ENCODE results near the gene ANKS1A. TPM values are rescaled to one million over a fixed set of nuclear protein-coding genes. Genes with fewer than 3 reads are reported as not detected.
A peak's percentile ranks its signal among the peaks of the same experiment; 100 is the strongest.

ANKS1A gene
- total and polyA plus RNA-seq, 7 experiments from 2014 or later, result 2.1 to 14.8 (median 9.6) TPM

DNA sequence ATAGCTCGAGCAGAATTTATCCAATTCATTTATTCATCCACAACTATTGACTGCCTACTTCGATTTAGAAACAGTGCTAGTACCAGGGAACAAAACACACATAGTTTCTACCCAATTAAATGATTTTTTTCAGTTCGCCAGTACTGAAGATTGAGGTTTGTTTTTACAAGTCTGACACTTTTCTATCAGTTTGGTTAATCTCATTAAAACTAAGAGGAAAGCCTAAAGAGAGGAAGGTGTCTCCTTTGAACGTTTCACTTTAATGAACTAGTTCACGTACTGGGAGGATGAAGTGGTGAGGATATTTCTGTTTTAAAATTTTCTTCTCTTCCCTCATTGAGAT is 570 bp upstream of the ANKS1A start:
- peaks cover 39 to 68% (median 52%) of the 10 kb centered on the region in 7 donors for H3K4me1 Mint-ChIP-seq
- H3K27ac ChIP-seq (ENCODE audit: low read depth, low read length), result peak overlapping the region; percentile 95
- H3K4me3 ChIP-seq (ENCODE audit: low read length), result peak overlapping the region; percentile 94
- peaks cover 0 to 5% (median 0%) of the 10 kb centered on the region in 11 donors for H3K9me3 Mint-ChIP-seq
- H3K9me3 ChIP-seq (ENCODE audit: control insufficient read depth in 2 of 3, low read length in 3 of 3), result no peaks in the 10 kb centered on the region
- DNase-seq, result no peak
- ATAC-seq, result peak; percentile 2
- peaks cover 10 to 20% (median 16%) of the 10 kb centered on the region in 5 donors for H3K36me3 Mint-ChIP-seq
- peaks cover 0 to 16% (median 0%) of the 10 kb centered on the region in 5 donors for H3K27me3 Mint-ChIP-seq
- H3K4me3 Mint-ChIP-seq, result peak overlapping the region; percentile 92 to 100 (median 100)
- peaks cover 15 to 18% of the 10 kb centered on the region in 2 donors for H3K4me1 ChIP-seq (ENCODE audit: control insufficient read depth in 2 of 2, insufficient read depth in 2 of 2, low read length in 2 of 2)
- peaks cover 0 to 15% (median 0%) of the 10 kb centered on the region in 3 experiments for H3K36me3 ChIP-seq (ENCODE audit: control insufficient read depth in 2 of 3, insufficient read depth in 3 of 3, low read length in 3 of 3)
- intact Hi-C loops (cut with micrococcal nuclease), result loop anchor here (1.0 to 5.0 kb wide), 14 partner anchors 24 to 1100 kb away; partner anchors contain the start of genes HMGA1 (in 2 of the 2), BLTP3A (in 1 of the 2), ILRUN (in 1 of the 2) and LEMD2 (in 1 of the 2)
- peak overlapping the region; percentile 99 to 100 (median 100) for H3K27ac Mint-ChIP-seq
- CTCF ChIA-PET, result interaction anchor here (0.5 to 1.6 kb wide), 3 partner anchors 81 to 103 kb away, joined by 3 to 6 read pairs (median 4); partner anchors contain the start of gene BLTP3A
- H3K27me3 ChIP-seq (ENCODE audit: control insufficient read depth in 2 of 2, insufficient read depth in 2 of 2, low read length in 2 of 2), result no peaks in the 10 kb centered on the region
- POLR2A ChIA-PET, result interaction anchor here (0.5 to 4.0 kb wide), 11 partner anchors 10 to 665 kb away, joined by 3 to 44 read pairs (median 4); partner anchors contain the start of genes BLTP3A and SNRPC

GRCh38 chr6:34890533-34890925 is 1.5 kb downstream of the ANKS1A start:
- H3K4me1 Mint-ChIP-seq, result peaks cover 28 to 57% (median 41%) of the 10 kb centered on the region in 7 donors
- peak overlapping the region; percentile 50 for H3K4me3 ChIP-seq (ENCODE audit: low read length)

GRCh38 chr6:34891296-34891695 is 2.2 kb downstream of the ANKS1A start:
- Histone ChIP-seq H3K4me3 (ENCODE audit: low read length) (no peak overlapping the region), H3K27me3 (ENCODE audit: control insufficient read depth in 2 of 2, insufficient read depth in 2 of 2, low read length in 2 of 2) (no peaks in the 10 kb centered on the region), H3K4me1 (ENCODE audit: control insufficient read depth in 2 of 2, insufficient read depth in 2 of 2, low read length in 2 of 2) (peaks cover 15 to 18% of the 10 kb centered on the region in 2 donors), H3K27ac (ENCODE audit: low read depth, low read length) (no peak overlapping the region), H3K9me3 (ENCODE audit: control insufficient read depth in 2 of 3, low read length in 3 of 3) (no peaks in the 10 kb centered on the region), H3K36me3 (ENCODE audit: control insufficient read depth in 2 of 3, insufficient read depth in 3 of 3, low read length in 3 of 3) (peaks cover 0 to 3% (median 0%) of the 10 kb centered on the region in 3 experiments)
- intact Hi-C loops (cut with micrococcal nuclease), result no loop called here
- Mint-ChIP-seq H3K27ac (peak overlapping the region in 5 of 9 donors; percentile 16 to 100 (median 58)), H3K27me3 (peaks cover 0 to 19% (median 0%) of the 10 kb centered on the region in 5 donors), H3K4me3 (peak overlapping the region in 8 of 10 donors; percentile 24 to 100 (median 66)), H3K4me1 (peaks cover 28 to 55% (median 41%) of the 10 kb centered on the region in 7 donors), H3K36me3 (peaks cover 0 to 5% (median 3%) of the 10 kb centered on the region in 5 donors), H3K9me3 (peaks cover 0 to 4% (median 0%) of the 10 kb centered on the region in 11 donors)
- POLR2A ChIA-PET, result interaction anchor here (1.5 kb wide), 1 partner anchor 22 kb away, joined by 3 read pairs; no protein-coding TSS in a partner anchor
- ATAC-seq, result no peak
- no peak for DNase-seq
- CTCF ChIA-PET, result no interaction called here

More at GRCh38 chr6:34890533-34890925, 1.5 kb downstream of the ANKS1A start:
- DNase-seq, result no peak
- peaks cover 0 to 19% (median 0%) of the 10 kb centered on the region in 5 donors for H3K27me3 Mint-ChIP-seq
- no peak for ATAC-seq
- H3K27ac Mint-ChIP-seq, result peak overlapping the region in 8 of 9 donors; percentile 5 to 100 (median 80)
- no peak overlapping the region for H3K27ac ChIP-seq (ENCODE audit: low read depth, low read length)
- POLR2A ChIA-PET, result interaction anchor here (1.5 kb wide), 1 partner anchor 22 kb away, joined by 3 read pairs; no protein-coding TSS in a partner anchor
- no peaks in the 10 kb centered on the region for H3K9me3 ChIP-seq (ENCODE audit: control insufficient read depth in 2 of 3, low read length in 3 of 3)
- no peaks in the 10 kb centered on the region for H3K27me3 ChIP-seq (ENCODE audit: control insufficient read depth in 2 of 2, insufficient read depth in 2 of 2, low read length in 2 of 2)
- H3K36me3 ChIP-seq (ENCODE audit: control insufficient read depth in 2 of 3, insufficient read depth in 3 of 3, low read length in 3 of 3), result peaks cover 0 to 3% (median 0%) of the 10 kb centered on the region in 3 experiments
- peaks cover 15 to 18% of the 10 kb centered on the region in 2 donors for H3K4me1 ChIP-seq (ENCODE audit: control insufficient read depth in 2 of 2, insufficient read depth in 2 of 2, low read length in 2 of 2)
- CTCF ChIA-PET, result no interaction called here
- H3K9me3 Mint-ChIP-seq, result peaks cover 0 to 4% (median 0%) of the 10 kb centered on the region in 11 donors
- peaks cover 0 to 5% (median 3%) of the 10 kb centered on the region in 5 donors for H3K36me3 Mint-ChIP-seq
- H3K4me3 Mint-ChIP-seq, result peak overlapping the region; percentile 86 to 100 (median 100)
- intact Hi-C loops (cut with micrococcal nuclease), result no loop called here

GRCh38 chr6:34894693-34895092 is 5.6 kb downstream of the ANKS1A start:
- Mint-ChIP-seq H3K27ac (no peak overlapping the region), H3K9me3 (no peaks in the 10 kb centered on the region), H3K4me3 (no peak overlapping the region), H3K27me3 (peaks cover 0 to 13% (median 0%) of the 10 kb centered on the region in 5 donors), H3K36me3 (peaks cover 0 to 3% (median 0%) of the 10 kb centered on the region in 5 donors), H3K4me1 (peaks cover 15 to 30% (median 23%) of the 10 kb centered on the region in 7 donors)
- no peaks in the 10 kb centered on the region for H3K9me3 ChIP-seq (ENCODE audit: control insufficient read depth in 2 of 3, low read length in 3 of 3)
- CTCF ChIA-PET, result no interaction called here
- H3K27ac ChIP-seq (ENCODE audit: low read depth, low read length), result no peak overlapping the region
- ATAC-seq (no peak), DNase-seq (no peak)
- intact Hi-C loops (cut with micrococcal nuclease), result no loop called here
- no peak overlapping the region for H3K4me3 ChIP-seq (ENCODE audit: low read length)
- no peaks in the 10 kb centered on the region for H3K36me3 ChIP-seq (ENCODE audit: control insufficient read depth in 2 of 3, insufficient read depth in 3 of 3, low read length in 3 of 3)
- no peaks in the 10 kb centered on the region for H3K27me3 ChIP-seq (ENCODE audit: control insufficient read depth in 2 of 2, insufficient read depth in 2 of 2, low read length in 2 of 2)
- POLR2A ChIA-PET, result no interaction called here
- peaks cover 6 to 8% of the 10 kb centered on the region in 2 donors for H3K4me1 ChIP-seq (ENCODE audit: control insufficient read depth in 2 of 2, insufficient read depth in 2 of 2, low read length in 2 of 2)

DNA sequence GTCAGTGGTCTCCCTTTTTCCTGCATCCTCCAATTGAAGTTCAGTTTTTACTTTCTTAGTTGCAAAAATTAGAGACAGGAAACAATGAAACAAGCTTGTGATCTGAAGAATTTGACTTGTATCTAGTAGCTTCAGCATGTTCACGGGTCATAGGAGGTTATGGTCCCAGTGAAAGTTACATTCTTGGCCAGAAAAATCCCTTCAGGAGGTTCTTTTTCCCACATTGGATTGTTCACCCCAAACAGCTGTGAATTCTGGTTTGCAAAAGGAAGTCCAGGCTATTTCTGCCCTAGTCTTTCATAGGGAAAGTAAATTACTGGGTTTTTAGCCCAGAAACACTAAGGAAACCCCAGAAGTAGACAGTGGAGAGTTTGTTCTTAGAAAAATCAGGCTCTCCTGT is 8.1 kb downstream of the ANKS1A start:
- ChIA-PET POLR2A (no interaction called here), CTCF (no interaction called here)
- Mint-ChIP-seq H3K4me3 (no peak overlapping the region), H3K9me3 (no peaks in the 10 kb centered on the region), H3K36me3 (peaks cover 0 to 4% (median 3%) of the 10 kb centered on the region in 5 donors), H3K27me3 (peaks cover 0 to 6% (median 0%) of the 10 kb centered on the region in 5 donors), H3K4me1 (peaks cover 2 to 12% (median 7%) of the 10 kb centered on the region in 7 donors), H3K27ac (no peak overlapping the region)
- intact Hi-C loops (cut with micrococcal nuclease), result no loop called here
- Histone ChIP-seq H3K9me3 (ENCODE audit: control insufficient read depth in 2 of 3, low read length in 3 of 3) (no peaks in the 10 kb centered on the region), H3K4me1 (ENCODE audit: control insufficient read depth in 2 of 2, insufficient read depth in 2 of 2, low read length in 2 of 2) (no peaks in the 10 kb centered on the region), H3K27ac (ENCODE audit: low read depth, low read length) (no peak overlapping the region), H3K4me3 (ENCODE audit: low read length) (no peak overlapping the region), H3K27me3 (ENCODE audit: control insufficient read depth in 2 of 2, insufficient read depth in 2 of 2, low read length in 2 of 2) (no peaks in the 10 kb centered on the region), H3K36me3 (ENCODE audit: control insufficient read depth in 2 of 3, insufficient read depth in 3 of 3, low read length in 3 of 3) (no peaks in the 10 kb centered on the region)
- DNase-seq (no peak), ATAC-seq (no peak)

DNA sequence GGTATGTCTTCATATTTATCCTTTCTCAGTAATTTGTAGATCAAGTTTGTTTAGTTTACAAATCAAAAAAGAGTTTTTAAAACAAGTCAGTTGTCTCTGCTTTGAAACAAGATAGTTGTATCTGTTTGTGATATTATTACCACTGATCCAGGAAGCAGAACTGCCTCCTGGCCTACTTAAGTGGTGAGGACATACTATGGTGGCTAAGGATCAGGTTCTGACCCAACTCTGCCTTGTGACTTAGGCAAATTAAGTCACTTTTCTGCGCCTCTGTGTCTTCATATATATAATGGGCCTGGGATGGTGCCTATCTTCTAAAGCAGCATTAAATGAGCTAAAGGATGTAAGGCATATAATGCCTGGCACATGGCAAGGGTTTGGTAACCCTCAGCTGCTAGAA is 8.7 kb downstream of the ANKS1A start:
- no peak overlapping the region for H3K27ac ChIP-seq (ENCODE audit: low read depth, low read length)
- H3K4me3 ChIP-seq (ENCODE audit: low read length), result no peak overlapping the region
- Mint-ChIP-seq H3K27me3 (peaks cover 0 to 6% (median 0%) of the 10 kb centered on the region in 5 donors), H3K9me3 (no peaks in the 10 kb centered on the region), H3K4me1 (peaks cover 0 to 8% (median 4%) of the 10 kb centered on the region in 7 donors), H3K36me3 (peaks cover 0 to 5% (median 3%) of the 10 kb centered on the region in 5 donors), H3K27ac (no peak overlapping the region), H3K4me3 (no peak overlapping the region)
- no peaks in the 10 kb centered on the region for H3K9me3 ChIP-seq (ENCODE audit: control insufficient read depth in 2 of 3, low read length in 3 of 3)
- no peaks in the 10 kb centered on the region for H3K4me1 ChIP-seq (ENCODE audit: control insufficient read depth in 2 of 2, insufficient read depth in 2 of 2, low read length in 2 of 2)
- ChIA-PET CTCF (no interaction called here), POLR2A (interaction anchor here (0.6 to 1.3 kb wide), 2 partner anchors 10 to 145 kb away, joined by 3 to 5 read pairs; partner anchors contain the start of gene TAF11)
- no peaks in the 10 kb centered on the region for H3K36me3 ChIP-seq (ENCODE audit: control insufficient read depth in 2 of 3, insufficient read depth in 3 of 3, low read length in 3 of 3)
- intact Hi-C loops (cut with micrococcal nuclease), result no loop called here
- no peak for ATAC-seq
- H3K27me3 ChIP-seq (ENCODE audit: control insufficient read depth in 2 of 2, insufficient read depth in 2 of 2, low read length in 2 of 2), result no peaks in the 10 kb centered on the region
- DNase-seq, result no peak
